Activated T-helper 1 cell treated with anti-CD3 and anti-CD28 coated beads, Interleukin-12 subunit alpha, Interleukin-12 subunit beta, Interleukin-2, Interleukin-4 antibody, amounts not matched to agents 30 ng/mL and 10 ng/mL and 1 ng/mL, durations not matched to agents 14 hours and 24 hours and 36 hours (primary cell): ENCODE measurements around the gene MYL7. TPM values are rescaled to one million over a fixed set of nuclear protein-coding genes. Genes with fewer than 3 reads are reported as not detected.

Experiments
- DNase-seq: peaks from one replicate; pipeline ENCODE4 v3.0.0; 2021; ENCODE audit warnings: low spot score
- H3K27ac Mint-ChIP-seq: one replicate; pipeline ENCODE4 v1.8.0; 2021; ENCODE audit warnings: mild to moderate bottlenecking, mixed read lengths
- H3K27me3 Mint-ChIP-seq: one replicate; pipeline ENCODE4 v1.8.0; 2022; ENCODE audit warnings: mild to moderate bottlenecking, moderate library complexity, mixed read lengths; ENCODE audit not compliant: insufficient read depth
- H3K36me3 Mint-ChIP-seq: one replicate; pipeline ENCODE4 v1.8.0; 2021; ENCODE audit warnings: low read depth, mixed read lengths
- H3K4me1 Mint-ChIP-seq: one replicate; pipeline ENCODE4 v1.8.0; 2021; ENCODE audit warnings: low read depth, mixed read lengths
- H3K4me3 Mint-ChIP-seq: one replicate; pipeline ENCODE4 v1.8.0; 2021; ENCODE audit warnings: mild to moderate bottlenecking, moderate library complexity, mixed read lengths
- H3K9me3 Mint-ChIP-seq: one replicate; pipeline ENCODE4 v1.8.0; 2021; ENCODE audit warnings: mixed read lengths
- intact Hi-C: fragments of 100-400 bp; cut with micrococcal nuclease; formaldehyde crosslinking; loops from one replicate; pipeline ENCODE4 v1.15.1; 2024
- total RNA-seq: library from RNA; stranded (reverse); gene quantifications from 2 replicates; pipeline ENCODE4 v1.2.3, GENCODE V29; 2022

The MYL7 gene
- total RNA-seq, 1 donor from 2014 or later: not detected

- no peak for DNase-seq
These were observed 10.8 kb upstream of the MYL7 start for GRCh38 chr7:44151956-44152355.

DNA sequence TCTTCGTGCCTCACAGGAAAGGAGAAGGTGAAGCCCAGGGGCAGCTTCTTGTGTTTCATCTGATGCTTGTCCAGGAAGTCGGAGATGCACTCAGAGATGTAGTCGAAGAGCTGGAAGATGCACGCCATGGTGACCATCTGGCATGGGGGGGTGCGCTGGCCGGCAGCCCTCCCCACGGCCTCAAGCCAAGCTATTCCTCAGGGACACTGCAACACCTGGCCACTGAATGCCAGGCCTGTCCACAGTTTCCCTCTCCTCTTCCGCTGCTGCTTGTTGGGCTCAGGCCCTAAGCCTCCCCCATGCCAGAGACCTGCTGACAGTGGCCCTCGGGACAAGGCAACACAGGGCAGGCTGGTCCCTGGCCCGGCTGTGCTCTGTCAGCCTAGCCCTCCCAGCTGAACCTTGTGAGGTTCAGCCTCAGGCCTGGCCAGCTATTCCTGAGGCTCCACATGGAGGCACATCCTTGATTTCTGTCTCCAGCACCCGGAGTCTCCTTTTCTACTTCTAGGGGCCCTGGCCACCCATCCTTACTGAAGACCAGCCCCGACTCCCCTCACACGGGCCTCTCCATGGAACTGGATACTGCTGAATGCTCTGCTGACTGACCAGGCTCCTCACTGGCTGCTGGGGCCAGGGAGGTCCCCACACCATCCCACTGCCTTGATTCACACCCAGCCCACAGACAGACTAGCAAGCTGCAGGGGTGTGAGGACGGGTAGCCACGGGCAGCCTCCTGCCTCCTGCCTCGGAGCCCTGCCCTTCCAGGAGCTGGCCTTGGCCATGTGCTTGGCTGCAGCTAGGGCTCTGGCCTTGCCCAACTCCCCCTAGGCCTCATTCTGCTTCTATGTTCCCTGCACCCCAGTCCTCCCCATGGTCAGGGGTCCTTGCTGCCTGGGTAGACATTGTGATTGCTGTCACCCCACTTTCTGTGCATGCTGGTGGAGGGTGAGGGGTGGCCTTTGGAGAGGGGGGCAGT is 10.1 kb upstream of the MYL7 start:
- no peaks in the 10 kb centered on the region for H3K9me3 Mint-ChIP-seq

More at GRCh38 chr7:44151956-44152355, 10.8 kb upstream of the MYL7 start:
- Mint-ChIP-seq H3K4me1 (no peaks in the 10 kb centered on the region), H3K4me3 (no peak overlapping the region), H3K36me3 (no peaks in the 10 kb centered on the region), H3K27me3 (peaks cover under 1% of the 10 kb centered on the region), H3K9me3 (no peaks in the 10 kb centered on the region), H3K27ac (no peak overlapping the region)
- intact Hi-C loops: no loop called here

GRCh38 chr7:44150466-44150832 is 9.3 kb upstream of the MYL7 start:
- no peaks in the 10 kb centered on the region for H3K36me3 Mint-ChIP-seq
- intact Hi-C loops: no loop called here
- no peaks in the 10 kb centered on the region for H3K9me3 Mint-ChIP-seq
- DNase-seq: no peak
- peaks cover 6% of the 10 kb centered on the region for H3K27me3 Mint-ChIP-seq
- H3K4me1 Mint-ChIP-seq: peaks cover under 1% of the 10 kb centered on the region
- H3K27ac Mint-ChIP-seq: no peak overlapping the region
- H3K4me3 Mint-ChIP-seq: no peak overlapping the region

More for the DNA sequence above, 10.1 kb upstream of the MYL7 start:
- H3K27me3 Mint-ChIP-seq: peaks cover 6% of the 10 kb centered on the region
- H3K36me3 Mint-ChIP-seq: no peaks in the 10 kb centered on the region
- intact Hi-C loops: no loop called here
- no peak for DNase-seq
- no peak overlapping the region for H3K4me3 Mint-ChIP-seq
- no peak overlapping the region for H3K27ac Mint-ChIP-seq
- H3K4me1 Mint-ChIP-seq: no peaks in the 10 kb centered on the region

DNA sequence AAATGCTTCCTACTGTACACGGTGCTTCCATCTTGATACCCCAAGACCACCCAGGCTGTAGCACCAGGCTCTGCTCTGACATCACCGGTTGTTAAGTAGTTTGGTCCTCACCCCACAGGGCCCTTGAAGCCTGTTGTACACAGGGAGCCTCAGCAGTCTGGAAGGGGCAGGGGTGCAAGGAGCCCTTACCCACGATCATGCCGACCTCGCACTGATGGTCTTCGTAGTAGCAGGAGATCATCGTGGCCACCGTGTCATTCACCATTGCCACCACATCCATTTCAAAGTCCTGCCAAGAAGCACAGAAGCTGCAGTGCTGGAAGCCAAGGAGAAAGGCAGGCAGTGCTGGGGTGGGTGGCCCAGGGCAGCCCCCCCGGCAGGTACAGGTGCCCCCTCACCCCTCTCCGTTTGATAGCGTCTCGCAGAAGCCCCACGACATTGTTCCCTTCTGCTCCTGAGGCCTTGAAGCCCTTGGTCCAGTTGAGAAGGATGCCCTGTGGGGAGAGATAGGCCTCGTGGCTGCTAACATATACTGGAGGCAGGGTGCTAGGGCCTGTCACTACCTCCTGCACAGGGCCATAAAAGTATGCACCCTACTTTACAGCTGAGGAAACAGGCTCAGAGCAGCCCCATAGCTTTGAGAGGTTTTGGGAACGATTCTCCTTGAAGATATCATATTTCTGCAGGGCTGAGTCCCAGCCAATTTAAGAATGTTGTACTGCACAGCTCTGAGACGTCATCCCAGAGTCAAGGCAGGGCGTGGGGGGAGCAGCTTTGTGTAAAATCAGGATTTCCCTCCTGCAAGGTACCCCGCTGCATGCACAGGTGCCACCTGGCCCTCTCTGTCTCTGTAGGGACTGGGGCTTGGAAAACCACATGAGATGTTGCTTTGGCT is 8.7 kb upstream of the MYL7 start:
- H3K9me3 Mint-ChIP-seq: no peaks in the 10 kb centered on the region
- peaks cover 6% of the 10 kb centered on the region for H3K27me3 Mint-ChIP-seq
- peaks cover 6% of the 10 kb centered on the region for H3K4me1 Mint-ChIP-seq
- no peak overlapping the region for H3K27ac Mint-ChIP-seq
- DNase-seq: no peak
- intact Hi-C loops: loop anchor here (5.0 kb wide), 1 partner anchor 107 kb away; no protein-coding TSS in a partner anchor
- H3K4me3 Mint-ChIP-seq: no peak overlapping the region
- H3K36me3 Mint-ChIP-seq: no peaks in the 10 kb centered on the region

- H3K4me3 Mint-ChIP-seq: no peak overlapping the region
- peaks cover 6% of the 10 kb centered on the region for H3K27me3 Mint-ChIP-seq
- intact Hi-C loops: loop anchor here (5.0 kb wide), 1 partner anchor 108 kb away; no protein-coding TSS in a partner anchor
- no peak overlapping the region for H3K27ac Mint-ChIP-seq
- no peaks in the 10 kb centered on the region for H3K9me3 Mint-ChIP-seq
- H3K4me1 Mint-ChIP-seq: peaks cover 6% of the 10 kb centered on the region
- no peaks in the 10 kb centered on the region for H3K36me3 Mint-ChIP-seq
- DNase-seq: no peak
These were observed 7.9 kb upstream of the MYL7 start for GRCh38 chr7:44148961-44149536.

DNA sequence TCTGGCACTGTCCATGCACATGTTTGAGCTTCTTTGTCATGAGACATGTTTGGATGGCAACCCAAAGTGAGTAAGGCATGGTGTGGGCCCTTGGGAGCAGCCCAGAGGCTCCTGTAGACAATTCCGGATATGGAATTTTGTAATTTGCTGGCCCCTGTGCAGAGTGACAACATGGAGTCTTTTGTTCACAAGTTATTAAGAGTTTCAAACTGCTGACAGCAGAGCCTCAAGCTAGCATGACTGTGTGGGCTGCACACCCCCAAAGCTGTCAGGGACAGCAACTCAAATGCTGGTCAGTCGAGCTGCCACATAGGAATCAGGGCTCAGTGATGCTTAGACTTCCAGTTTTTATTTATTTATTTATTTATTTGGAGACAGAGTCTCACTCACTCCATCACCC is 7.0 kb upstream of the MYL7 start:
- Mint-ChIP-seq H3K4me3 (no peak overlapping the region), H3K36me3 (no peaks in the 10 kb centered on the region), H3K27me3 (peaks cover 6% of the 10 kb centered on the region), H3K4me1 (peaks cover 6% of the 10 kb centered on the region), H3K27ac (no peak overlapping the region), H3K9me3 (no peaks in the 10 kb centered on the region)
- intact Hi-C loops: loop anchor here (5.0 kb wide), 1 partner anchor 109 kb away; no protein-coding TSS in a partner anchor
- no peak for DNase-seq

GRCh38 chr7:44147026-44147991 is 6.2 kb upstream of the MYL7 start:
- no peak overlapping the region for H3K4me3 Mint-ChIP-seq
- no peaks in the 10 kb centered on the region for H3K36me3 Mint-ChIP-seq
- intact Hi-C loops: loop anchor here (5.0 kb wide), 1 partner anchor 110 kb away; no protein-coding TSS in a partner anchor
- peaks cover 6% of the 10 kb centered on the region for H3K4me1 Mint-ChIP-seq
- no peak overlapping the region for H3K27ac Mint-ChIP-seq
- peaks cover 6% of the 10 kb centered on the region for H3K27me3 Mint-ChIP-seq
- no peak for DNase-seq
- no peaks in the 10 kb centered on the region for H3K9me3 Mint-ChIP-seq

GRCh38 chr7:44145969-44146911 is 5.1 kb upstream of the MYL7 start:
- H3K4me3 Mint-ChIP-seq: peak overlapping the region; percentile 80
- intact Hi-C loops: loop anchor here (1.0 to 5.0 kb wide), 4 partner anchors 23 to 111 kb away; partner anchors contain the start of genes POLD2, POLM and YKT6
- H3K4me1 Mint-ChIP-seq: peaks cover 6% of the 10 kb centered on the region
- H3K36me3 Mint-ChIP-seq: no peaks in the 10 kb centered on the region
- H3K27ac Mint-ChIP-seq: no peak overlapping the region
- H3K9me3 Mint-ChIP-seq: no peaks in the 10 kb centered on the region
- DNase-seq: peak; percentile 70
- peaks cover 6% of the 10 kb centered on the region for H3K27me3 Mint-ChIP-seq

DNA sequence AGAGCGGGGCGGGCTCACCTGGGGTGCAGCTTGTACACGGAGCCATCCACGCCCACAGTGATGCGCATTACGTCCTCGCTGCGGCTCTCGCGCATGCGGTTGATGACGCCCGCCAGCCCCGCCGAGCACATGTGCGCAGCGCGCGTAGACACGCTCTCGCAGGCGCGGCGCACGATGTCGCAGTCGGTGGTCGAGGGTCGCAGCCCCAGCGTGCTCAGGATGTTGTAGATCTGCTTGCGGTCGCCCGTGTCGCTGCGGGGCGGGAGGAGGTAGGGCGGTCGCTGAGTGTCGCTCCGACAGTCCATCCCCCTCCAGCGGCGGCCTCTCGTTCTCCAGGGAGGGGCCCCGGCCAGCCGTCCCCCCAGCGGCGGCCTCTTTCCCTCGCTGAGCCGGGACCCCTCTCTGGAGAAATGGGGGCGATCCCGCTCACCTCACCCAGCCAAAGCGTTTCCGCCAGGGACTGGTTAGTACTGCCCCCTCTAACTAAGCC is 4.4 kb upstream of the MYL7 start:
- peak; percentile 41 for DNase-seq
- Mint-ChIP-seq H3K4me1 (peaks cover 6% of the 10 kb centered on the region), H3K27me3 (peaks cover 8% of the 10 kb centered on the region), H3K4me3 (peak overlapping the region; percentile 80), H3K27ac (peak overlapping the region; percentile 82), H3K36me3 (no peaks in the 10 kb centered on the region), H3K9me3 (no peaks in the 10 kb centered on the region)
- intact Hi-C loops: loop anchor here (5.0 kb wide), 1 partner anchor 112 kb away; no protein-coding TSS in a partner anchor

DNA sequence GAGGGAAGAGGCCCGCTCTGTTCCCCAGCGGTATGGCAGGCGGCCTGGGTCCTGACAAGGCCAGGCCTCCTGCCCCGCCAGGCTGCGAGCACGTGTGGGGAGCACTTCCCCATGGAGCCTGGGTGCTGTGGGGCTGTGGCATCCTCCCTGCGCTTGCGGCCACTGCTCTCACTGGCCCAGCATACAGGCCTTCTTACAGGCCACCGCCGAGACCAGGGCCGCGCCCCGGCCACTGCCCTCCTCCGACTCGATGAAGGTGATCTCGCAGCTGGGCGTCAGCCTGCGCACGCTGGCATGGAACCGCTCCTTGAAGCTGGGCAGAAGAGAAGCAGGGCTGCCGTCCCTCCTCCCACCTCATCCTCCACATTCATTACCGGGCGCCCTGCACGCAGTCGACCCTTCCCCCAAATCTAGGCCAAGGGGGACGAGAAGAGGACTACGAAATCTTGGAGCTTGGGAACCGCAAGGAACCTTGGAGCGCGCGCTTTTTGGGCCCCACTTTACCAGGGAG is 3.9 kb upstream of the MYL7 start:
- DNase-seq: no peak
- no peaks in the 10 kb centered on the region for H3K9me3 Mint-ChIP-seq
- H3K36me3 Mint-ChIP-seq: no peaks in the 10 kb centered on the region
- peaks cover 8% of the 10 kb centered on the region for H3K27me3 Mint-ChIP-seq
- H3K4me1 Mint-ChIP-seq: peaks cover 6% of the 10 kb centered on the region
- H3K4me3 Mint-ChIP-seq: peak overlapping the region; percentile 80
- peak overlapping the region; percentile 82 for H3K27ac Mint-ChIP-seq
- intact Hi-C loops: loop anchor here (5.0 kb wide), 1 partner anchor 112 kb away; no protein-coding TSS in a partner anchor
